ENCODE results near the gene AK4. TPM values are rescaled to one million over a fixed set of nuclear protein-coding genes. Genes with fewer than 3 reads are reported as not detected.

Gene AK4
- total and polyA plus RNA-seq, 2 of the 8 experiments (the other 6 are each of a cell fraction or from before 2014, with no cell fraction given): 64.5 to 175 TPM

- H2AFZ ChIP-seq (ENCODE audit: low read length): no peak overlapping the region
- no peak overlapping the region for H2BK20ac ChIP-seq (ENCODE audit: low read length)
- no peak overlapping the region for H3K23ac ChIP-seq (ENCODE audit: insufficient read length)
- H4K91ac ChIP-seq (replicated peaks; ENCODE audit: insufficient read length, low read length): no peak overlapping the region
- H3K14ac ChIP-seq (ENCODE audit: insufficient read length): no peak overlapping the region
- ChIA-PET POLR2A (ENCODE audit: partially characterized antibody) (no interaction called here), CTCF (ENCODE audit: partially characterized antibody) (interaction anchor here (0.9 kb wide), 1 partner anchor 430 kb away, joined by 3 read pairs; no protein-coding TSS in a partner anchor)
- no peak overlapping the region for H3K56ac ChIP-seq (replicated peaks; ENCODE audit: insufficient read length, low read depth, low read length)
- no peak overlapping the region for H4K5ac ChIP-seq (ENCODE audit: insufficient read length, low read depth, low read length)
- no peak overlapping the region for H3K4me3 ChIP-seq (ENCODE audit: extremely low read depth in 1 of 4, insufficient read depth in 2 of 4, low read depth in 3 of 4, low read length in 4 of 4)
- peaks cover 0 to 5% of the 10 kb centered on the region in 2 experiments for H4K20me1 ChIP-seq (replicated peaks in 1 of 2; ENCODE audit: control insufficient read depth in 1 of 2, insufficient read depth in 2 of 2, low read length in 2 of 2)
- H3K4ac ChIP-seq (replicated peaks; ENCODE audit: insufficient read length, low read depth, low read length): no peak overlapping the region
- H2BK120ac ChIP-seq (replicated peaks; ENCODE audit: low read depth, low read length): no peak overlapping the region
- H3K9ac ChIP-seq (replicated peaks in 1 of 4; ENCODE audit: extremely low read depth in 1 of 4, low read depth in 3 of 4, low read length in 3 of 4): no peak overlapping the region
- DNase-seq (ENCODE audit: low read depth in 1 of 2, low spot score in 2 of 2) (no peak), FAIRE-seq (no peak)
- no peaks in the 10 kb centered on the region for H3K79me2 ChIP-seq (ENCODE audit: control insufficient read depth in 1 of 2, insufficient read depth in 2 of 2, low read length in 2 of 2)
- H3K27ac ChIP-seq (ENCODE audit: low read depth, low read length): no peak overlapping the region
- no peak overlapping the region for H2BK15ac ChIP-seq (ENCODE audit: low read length)
- peaks cover 13% of the 10 kb centered on the region for H3K23me2 ChIP-seq (ENCODE audit: low read depth, low read length)
- no peak overlapping the region for H2BK5ac ChIP-seq (ENCODE audit: low read depth, low read length)
- H3K27me3 ChIP-seq (replicated peaks in 1 of 4; ENCODE audit: control insufficient read depth in 3 of 4, extremely low read depth in 1 of 4, insufficient read depth in 3 of 4, low read length in 3 of 4): peaks cover 0 to 18% (median 12%) of the 10 kb centered on the region in 4 experiments; a peak in 6 of 7 replicates
- no peak overlapping the region for H3K18ac ChIP-seq (ENCODE audit: extremely low read depth, low read length)
- H3K4me1 ChIP-seq (replicated peaks in 1 of 4; ENCODE audit: control insufficient read depth in 3 of 4, insufficient read depth in 4 of 4, low read length in 3 of 4): peaks cover 1 to 9% (median 3%) of the 10 kb centered on the region in 4 experiments; a peak in 5 of 7 replicates
- H2BK12ac ChIP-seq (ENCODE audit: low read depth, low read length): no peak overlapping the region
- H3K4me2 ChIP-seq (ENCODE audit: insufficient read depth in 1 of 2, low read depth in 2 of 2, low read length in 2 of 2): no peak overlapping the region
- no peak overlapping the region for H2AK5ac ChIP-seq (ENCODE audit: low read depth, low read length)
- H4K8ac ChIP-seq (ENCODE audit: extremely low read depth, insufficient read depth, low read length): no peak overlapping the region
- no peaks in the 10 kb centered on the region; the same call in 1 of the 2 replicates for H3K79me1 ChIP-seq (ENCODE audit: low read depth, low read length)
- no peaks in the 10 kb centered on the region for H3K36me3 ChIP-seq (ENCODE audit: control insufficient read depth in 2 of 4, insufficient read depth in 4 of 4, low read length in 3 of 4)
- no peaks in the 10 kb centered on the region for H3K9me3 ChIP-seq (ENCODE audit: insufficient read depth in 2 of 2, low read depth in 1 of 2, low read length in 1 of 2)
- TF ChIP-seq CHD7 (IDR thresholded peaks at IDR 0.05; ENCODE audit: insufficient replicate concordance, low read length): no peak
Measured at GRCh38 chr1:65258106-65258505, 110.1 kb downstream of the AK4 start.

Data from H1 (cell line).